GM12873 (cell line): Measurements from ENCODE around the gene PPID.

Experiments used
- TF ChIP-seq, protein P1 (sequence below): IDR thresholded peaks from 2 replicates; pipeline ENCODE4 v1.5.1; 2012; ENCODE audit warnings: low read depth, mild to moderate bottlenecking, moderate library complexity, low read length, control low read depth; ENCODE audit not compliant: insufficient read depth; ENCODE audit errors: missing control alignments

The PPID gene

DNA sequence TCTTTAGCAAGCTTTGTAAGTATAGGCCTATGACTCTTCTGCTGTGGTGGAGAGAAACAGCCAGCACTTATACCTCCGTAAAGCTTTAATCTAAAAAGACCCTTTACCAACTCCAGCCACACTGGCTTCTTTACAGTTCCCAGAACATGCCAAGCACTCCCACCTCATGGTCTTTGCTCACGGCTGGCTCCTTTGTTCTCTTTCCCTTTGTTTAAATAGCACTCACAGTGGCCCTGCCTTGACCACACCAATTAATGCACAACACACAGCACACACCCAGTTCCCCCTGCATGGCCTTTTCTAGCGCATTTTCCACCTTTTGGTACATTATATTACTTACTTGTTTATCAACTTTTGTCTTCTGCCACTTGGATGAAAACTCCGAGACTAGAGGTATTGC, 18.9 kb downstream of the PPID start:
- TF ChIP-seq, protein P1, sequence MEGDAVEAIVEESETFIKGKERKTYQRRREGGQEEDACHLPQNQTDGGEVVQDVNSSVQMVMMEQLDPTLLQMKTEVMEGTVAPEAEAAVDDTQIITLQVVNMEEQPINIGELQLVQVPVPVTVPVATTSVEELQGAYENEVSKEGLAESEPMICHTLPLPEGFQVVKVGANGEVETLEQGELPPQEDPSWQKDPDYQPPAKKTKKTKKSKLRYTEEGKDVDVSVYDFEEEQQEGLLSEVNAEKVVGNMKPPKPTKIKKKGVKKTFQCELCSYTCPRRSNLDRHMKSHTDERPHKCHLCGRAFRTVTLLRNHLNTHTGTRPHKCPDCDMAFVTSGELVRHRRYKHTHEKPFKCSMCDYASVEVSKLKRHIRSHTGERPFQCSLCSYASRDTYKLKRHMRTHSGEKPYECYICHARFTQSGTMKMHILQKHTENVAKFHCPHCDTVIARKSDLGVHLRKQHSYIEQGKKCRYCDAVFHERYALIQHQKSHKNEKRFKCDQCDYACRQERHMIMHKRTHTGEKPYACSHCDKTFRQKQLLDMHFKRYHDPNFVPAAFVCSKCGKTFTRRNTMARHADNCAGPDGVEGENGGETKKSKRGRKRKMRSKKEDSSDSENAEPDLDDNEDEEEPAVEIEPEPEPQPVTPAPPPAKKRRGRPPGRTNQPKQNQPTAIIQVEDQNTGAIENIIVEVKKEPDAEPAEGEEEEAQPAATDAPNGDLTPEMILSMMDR: no peak

DNA sequence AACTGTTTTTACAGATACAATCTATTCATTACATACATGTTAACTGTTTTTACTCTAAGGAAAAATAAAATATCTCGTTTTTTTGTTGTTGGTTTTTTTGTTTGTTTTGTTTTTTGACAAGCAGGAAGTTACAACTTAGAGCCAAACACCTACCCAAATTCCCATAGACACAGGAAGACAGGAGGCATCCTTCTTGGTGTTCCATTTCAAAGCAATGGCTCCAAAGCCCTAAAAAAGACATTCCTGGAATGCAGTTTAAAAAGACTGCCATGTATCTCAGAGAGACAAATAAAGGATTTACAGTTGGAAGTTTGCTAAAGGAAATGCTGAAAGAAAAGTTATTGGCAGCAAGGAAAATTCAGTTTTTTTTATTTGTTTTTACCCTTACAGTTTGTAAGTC, 34.4 kb downstream of the PPID start:
- TF ChIP-seq, protein P1: no peak

DNA sequence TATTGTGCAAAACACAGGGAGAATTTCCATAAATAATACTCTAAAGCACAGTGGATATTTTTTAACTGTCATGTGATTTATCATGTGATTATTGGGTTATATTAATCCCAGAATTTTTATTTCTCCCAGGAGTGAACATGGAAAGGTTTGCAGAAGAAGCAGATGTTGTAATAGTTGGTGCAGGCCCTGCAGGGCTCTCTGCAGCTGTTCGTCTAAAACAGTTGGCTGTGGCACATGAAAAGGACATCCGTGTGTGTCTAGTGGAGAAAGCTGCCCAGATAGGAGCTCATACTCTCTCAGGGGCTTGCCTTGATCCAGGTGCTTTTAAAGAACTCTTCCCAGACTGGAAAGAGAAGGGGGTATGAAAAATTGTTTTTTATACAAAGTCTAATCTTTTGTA, 41.1 kb downstream of the PPID start:
- TF ChIP-seq, protein P1: no peak

DNA sequence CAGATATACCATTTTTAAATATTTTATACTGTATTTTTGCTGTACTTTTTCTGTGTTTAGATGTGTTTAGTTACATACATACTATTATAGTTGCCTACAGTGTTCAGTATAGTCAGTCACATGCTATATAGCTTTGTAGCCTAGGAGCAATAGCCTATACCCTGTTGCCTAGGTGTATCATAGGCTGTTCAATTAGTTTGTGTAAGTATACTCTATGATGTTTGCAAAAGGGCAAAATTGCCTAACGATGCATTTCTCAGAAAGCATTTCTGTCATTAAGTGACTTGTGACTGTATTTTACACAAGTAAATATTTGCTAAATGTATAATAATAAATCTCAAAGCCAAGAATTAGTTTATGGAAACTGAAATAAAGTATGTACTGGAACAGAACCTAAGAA, 41.6 kb downstream of the PPID start:
- TF ChIP-seq, protein P1: no peak

DNA sequence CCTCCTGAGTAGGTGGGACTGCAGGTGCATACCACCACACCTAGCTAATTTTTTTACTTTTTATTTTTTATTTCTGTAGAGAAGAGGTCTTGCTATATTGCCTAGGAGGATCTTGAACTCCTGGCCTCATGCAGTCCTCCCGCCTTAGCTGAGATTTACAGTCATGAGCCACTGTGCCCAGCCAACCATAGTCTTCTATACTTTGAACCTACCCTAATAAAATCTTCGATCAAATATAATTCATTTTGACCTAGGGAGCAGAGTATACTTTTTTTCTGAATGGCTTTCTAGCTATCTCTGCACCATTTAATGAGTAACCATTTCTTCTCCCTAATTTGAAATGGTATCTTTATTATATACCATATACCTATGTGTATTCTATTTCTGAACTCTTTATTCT, 44.4 kb downstream of the PPID start:
- TF ChIP-seq, protein P1: no peak

DNA sequence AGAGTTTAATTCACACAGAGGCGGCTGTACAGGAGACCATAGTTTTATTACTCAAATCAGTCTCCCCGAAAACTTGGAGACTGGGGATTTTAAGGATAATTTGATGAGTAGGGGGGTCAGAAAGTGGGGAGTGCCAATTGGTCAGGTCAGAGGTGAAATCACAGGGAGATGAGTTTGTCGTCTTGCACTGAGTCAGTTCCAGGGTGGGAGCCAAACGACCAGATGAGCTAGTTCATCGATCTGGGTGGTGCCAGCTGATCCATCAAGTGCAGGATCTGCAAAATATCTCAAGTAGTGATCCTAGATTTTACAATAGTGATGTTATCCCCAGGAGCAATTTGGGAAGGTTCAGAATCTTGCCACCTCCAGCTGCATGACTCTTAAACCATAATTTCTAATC, 47.1 kb downstream of the PPID start:
- TF ChIP-seq, protein P1: no peak

DNA sequence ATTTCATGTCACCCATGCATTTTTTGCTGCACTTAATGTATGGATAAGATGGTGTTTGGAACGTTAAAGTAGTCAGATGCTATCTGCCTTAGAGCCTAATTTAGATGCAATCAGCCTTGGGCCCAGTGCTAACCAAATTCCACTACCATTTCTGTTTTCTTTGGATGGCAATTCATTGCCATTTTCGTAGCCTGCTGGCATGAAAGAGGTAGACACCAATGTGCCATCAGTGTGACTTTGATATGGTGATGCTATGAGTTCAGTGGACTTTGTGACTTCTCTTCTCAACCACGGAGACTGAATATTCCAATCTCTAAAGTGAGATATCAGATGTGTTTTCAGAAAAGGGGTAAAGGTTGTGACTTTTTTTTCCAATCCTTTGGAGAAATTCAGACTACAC, 49.6 kb downstream of the PPID start:
- TF ChIP-seq, protein P1: no peak
